HepG2 (cell line): ENCODE results near the gene RBCK1. TPM values are rescaled to one million over a fixed set of nuclear protein-coding genes. Genes with fewer than 3 reads are reported as not detected.
A peak's percentile ranks its signal among the peaks of the same experiment; 100 is the strongest.

ENCODE experiments used
- ATAC-seq: fragments of 200-7000 bp; cut with Tn5 transposase; 3 replicates; pipeline ENCODE4 v1.9.1; 2020; ENCODE audit warnings: mild to moderate bottlenecking, moderate library complexity
- BruUV-seq: library from RNA; stranded (reverse); fragments of 400-500 nt; replicated peaks from 2 replicates; lab custom pipeline; 2021; lab: Mats Ljungman, UMichigan
- CTCF ChIA-PET: fragments of 300-600 bp; formaldehyde crosslinking; extraction: SDS; loops from one replicate; lab custom pipeline; 2021; ENCODE audit warnings: low total read pairs, inconsistent platforms, low intra/inter-chr PET ratio; lab: Yijun Ruan, JAX
- POLR2A ChIA-PET: fragments of 350-600 bp; sonication (Branson Sonifier 250); formaldehyde crosslinking; loops from one replicate; lab custom pipeline; 2020; ENCODE audit warnings: antibody characterized with exemption, inconsistent platforms; lab: Yijun Ruan, JAX
- DNase-seq: peaks from one replicate; pipeline ENCODE4 v3.0.0-alpha.2; 2015; ENCODE audit warnings: low spot score
- FAIRE-seq: peaks from 3 replicates; lab custom pipeline; 2011; peaks lifted over from hg19 to GRCh38; lab: Jason Lieb, UNC
- H2AFZ ChIP-seq: one replicate; pipeline ENCODE4 v1.6.1; 2011; ENCODE audit warnings: low read length, inconsistent platforms
- H3K27ac ChIP-seq: fragments of 300-600 bp; 3 replicates; pipeline ENCODE4 v1.8.0; 2011; ENCODE audit warnings: mixed run types, mild to moderate bottlenecking, mixed read lengths, low read length, inconsistent platforms; ENCODE audit not compliant: insufficient read depth; ENCODE audit errors: extremely low read length
- H3K27me3 ChIP-seq, 2 experiments: fragments of 200-600 bp in 1 of 2; 2 replicates in 1 of 2; 3 replicates in 1 of 2; pipeline versions ENCODE4 v1.6.0 to v1.8.0; 2011; ENCODE audit warnings: low read length in 2 of 2, mild to moderate bottlenecking in 2 of 2, moderate library complexity in 2 of 2, inconsistent platforms in 1 of 2; ENCODE audit not compliant: insufficient read depth in 2 of 2, control insufficient read depth in 1 of 2
- H3K36me3 ChIP-seq, 2 experiments: fragments of 200-600 bp in 1 of 2; replicated peaks in 1 of 2; 2 replicates in 1 of 2; 3 replicates in 1 of 2; pipeline versions ENCODE4 v1.5.1 to v1.8.0; 2011; ENCODE audit warnings: low read length in 2 of 2, inconsistent platforms in 1 of 2; ENCODE audit not compliant: insufficient read depth in 2 of 2, control insufficient read depth in 1 of 2
- H3K4me1 ChIP-seq: 2 replicates; pipeline ENCODE4 v1.5.1; 2012; ENCODE audit warnings: low read length, inconsistent platforms; ENCODE audit not compliant: insufficient read depth
- H3K4me2 ChIP-seq: 2 replicates; pipeline ENCODE4 v1.6.0; 2011; ENCODE audit warnings: low read depth, low read length, inconsistent platforms
- H3K4me3 ChIP-seq, 3 experiments: fragments of 200-600 bp in 1 of 3; sonication (generic), shearing (Covaris generic) in 1 of 3; replicated peaks in 1 of 3; 2 replicates each; pipeline ENCODE4 v1.5.1; 2011 to 2016; ENCODE audit warnings: low read length in 3 of 3, inconsistent platforms in 2 of 3, low read depth in 2 of 3, mild to moderate bottlenecking in 2 of 3, control low read depth in 1 of 3, mixed read lengths in 1 of 3; ENCODE audit not compliant: insufficient read depth in 1 of 3
- H3K79me2 ChIP-seq: one replicate; pipeline ENCODE4 v1.6.1; 2011; ENCODE audit warnings: low read length, inconsistent platforms; ENCODE audit not compliant: insufficient read depth
- H3K9ac ChIP-seq: 2 replicates; pipeline ENCODE4 v1.6.0; 2011; ENCODE audit warnings: mild to moderate bottlenecking, low read depth, low read length, inconsistent platforms; ENCODE audit not compliant: insufficient read depth
- H3K9me3 ChIP-seq: 2 replicates; pipeline ENCODE4 v1.5.1; 2012; ENCODE audit warnings: mild to moderate bottlenecking, low read length
- H4K20me1 ChIP-seq: 2 replicates; pipeline ENCODE4 v1.6.0; 2011; ENCODE audit warnings: inconsistent platforms, mild to moderate bottlenecking, low read length, moderate library complexity; ENCODE audit not compliant: insufficient read depth
- ATF7-NPFF ChIP-seq: sonication (generic); formaldehyde crosslinking; IDR thresholded peaks from 2 replicates; pipeline ENCODE4 v1.8.1; 2023; ENCODE audit warnings: mild to moderate bottlenecking, low read depth, missing genetic modification reagents, moderate library complexity
- CHCHD3 ChIP-seq: sonication (generic); formaldehyde crosslinking; IDR thresholded peaks from 2 replicates; pipeline ENCODE4 v1.8.0; 2022; ENCODE audit warnings: mild to moderate bottlenecking, missing genetic modification reagents, moderate library complexity
- DBP ChIP-seq: sonication (generic); formaldehyde crosslinking; IDR thresholded peaks from 2 replicates; pipeline ENCODE4 v1.4.0; 2020; ENCODE audit warnings: missing genetic modification reagents; ENCODE audit errors: not compliant biosample characterization
- HMGA1 ChIP-seq: sonication (generic); formaldehyde crosslinking; conservative IDR thresholded peaks from 2 replicates; pipeline ENCODE4 v1.4.0; 2020; ENCODE audit warnings: missing genetic modification reagents
- KLF11 ChIP-seq: IDR thresholded peaks from 2 replicates; pipeline ENCODE4 v1.6.1; 2016; ENCODE audit warnings: missing compliant biosample characterization
- MED1 ChIP-seq: sonication (generic); formaldehyde crosslinking; IDR thresholded peaks from 2 replicates; pipeline ENCODE4 v1.4.0; 2020; ENCODE audit warnings: missing genetic modification reagents
- SP5 ChIP-seq: IDR thresholded peaks from 2 replicates; pipeline ENCODE4 v1.6.1; 2016; ENCODE audit warnings: low read depth, borderline replicate concordance
- TBX2 ChIP-seq: sonication (generic); formaldehyde crosslinking; IDR thresholded peaks from 2 replicates; pipeline ENCODE4 v1.5.0; 2020; ENCODE audit warnings: missing genetic modification reagents, mild to moderate bottlenecking, borderline replicate concordance
- TFAP4 ChIP-seq: sonication (generic); IDR thresholded peaks from 2 replicates; pipeline ENCODE4 v1.6.1; 2016; ENCODE audit warnings: low read depth, borderline replicate concordance
- ZFX ChIP-seq: sonication (generic); formaldehyde crosslinking; IDR thresholded peaks from 2 replicates; pipeline ENCODE4 v1.4.0; 2020; ENCODE audit warnings: mild to moderate bottlenecking, low read depth, missing genetic modification reagents, moderate library complexity
- ZNF609 ChIP-seq: sonication (generic); formaldehyde crosslinking; IDR thresholded peaks from 2 replicates; pipeline ENCODE4 v1.4.0; 2020; ENCODE audit warnings: mild to moderate bottlenecking, missing genetic modification reagents, borderline replicate concordance
- ZXDC ChIP-seq: sonication (generic); formaldehyde crosslinking; IDR thresholded peaks from 2 replicates; pipeline ENCODE4 v1.5.0; 2020; ENCODE audit warnings: mild to moderate bottlenecking, missing genetic modification reagents
- WGBS: methylation state at CpG from one replicate; pipeline ENCODE4 v1.1.6; 2017; ENCODE audit warnings: low lambda C conversion rate; 5-methylcytosine and 5-hydroxymethylcytosine counted together
- in situ Hi-C: cut with HindIII; loops from 2 replicates; pipeline ENCODE4 v1.10.0; 2017; ENCODE audit warnings: low pct_unique_long_range_greater_than_20kb; ENCODE audit not compliant: extremely low pct_ligation_motif_present
- intact Hi-C: fragments of 100-400 bp; cut with micrococcal nuclease; formaldehyde crosslinking; loops from one replicate; pipeline ENCODE4 v1.10.0; 2022; ENCODE audit not compliant: unreplicated experiment
- polyA plus RNA-seq, 8 experiments: library from polyadenylated mRNA; depleted of rRNA in 3 of 8; stranded (reverse) in 7 of 8; unstranded in 1 of 8; fragments of >200 nt; fragmentation: Illumina TruSeq in 4 of 8; extraction: Trizol in 4 of 8; gene quantifications; 2 replicates each; pipeline versions ENCODE4 v1.2.1 to v1.2.3, GENCODE V29; 2011 to 2016; ENCODE audit warnings: low read depth in 4 of 8, missing spikeins in 1 of 8, mixed read lengths in 1 of 8; ENCODE audit not compliant: insufficient read depth in 1 of 8
- total RNA-seq, 5 experiments: library from RNA; depleted of rRNA; stranded (reverse); fragments of >200 nt; fragmentation: Illumina TruSeq; extraction: Trizol; gene quantifications; 2 replicates each; pipeline ENCODE4 v1.2.3, GENCODE V29; 2016; ENCODE audit warnings: low read depth in 1 of 5

RBCK1 gene
- total and polyA plus RNA-seq, 2 of the 13 experiments (the other 11 are each of a cell fraction or from before 2014, with no cell fraction given), result 149 to 215 TPM

- TF ChIP-seq ZFX, result no peak
- no peak for TF ChIP-seq SP5 (CRISPR knock-in tag)
- TF ChIP-seq ATF7-NPFF (CRISPR knock-in tag), result no peak
- TF ChIP-seq TBX2 (CRISPR knock-in tag), result no peak
- no peak for TF ChIP-seq ZXDC
- TF ChIP-seq MED1 (CRISPR knock-in tag), result peak; percentile 31; the same call in 1 of the 2 replicates
- TF ChIP-seq TFAP4, result no peak
Measured at GRCh38 chr20:433300-433975, 25.3 kb downstream of the RBCK1 start (continued).

GRCh38 chr20:434221-434620 lies 26.1 kb downstream of the RBCK1 start:
- BruUV-seq, result no TSS peak
- no peaks in the 10 kb centered on the region for H3K27me3 ChIP-seq
- no peak for FAIRE-seq
- H3K27ac ChIP-seq, result no peak overlapping the region
- intact Hi-C loops (no loop called here), in situ Hi-C loops (loop anchor here (5.0 kb wide), 1 partner anchor 82 kb away; no protein-coding TSS in a partner anchor)
- ChIA-PET CTCF (no interaction called here), POLR2A (interaction anchor here (0.8 to 5.7 kb wide), 5 partner anchors 27 to 87 kb away, joined by 3 to 61 read pairs (median 5); partner anchors contain the start of gene RBCK1)
- H2AFZ ChIP-seq, result no peak overlapping the region
- H3K36me3 ChIP-seq, result peaks cover 43 to 63% of the 10 kb centered on the region in 2 experiments
- no peak overlapping the region for H3K4me3 ChIP-seq
- WGBS, result 98% methylated on average over 11 of the region's 11 CpGs
- no peaks in the 10 kb centered on the region for H4K20me1 ChIP-seq
- H3K4me2 ChIP-seq, result no peak overlapping the region
- H3K79me2 ChIP-seq, result no peaks in the 10 kb centered on the region
- no peak for ATAC-seq
- H3K4me1 ChIP-seq, result 0 out of 2 replicates have a peak, but pooled peaks cover 7% of the 10 kb centered on the region
- no peak overlapping the region for H3K9ac ChIP-seq
- H3K9me3 ChIP-seq, result no peaks in the 10 kb centered on the region
- no peak for DNase-seq
- TF ChIP-seq KLF11, result no peak
- no peak for TF ChIP-seq ZNF609
- TF ChIP-seq HMGA1 (CRISPR knock-in tag), result no peak
- TF ChIP-seq CHCHD3 (CRISPR knock-in tag), result no peak
- TF ChIP-seq DBP, result no peak
